GM18502 (cell line): ENCODE data around the gene CRYM.
"Not testable (repeated sequence)": the region's sequence is repeated elsewhere in the genome, so short reads cannot be mapped to it uniquely, and the experiment has no call there.

Experiments used
- ATAC-seq: cut with Tn5 transposase; IDR thresholded peaks from one replicate; pipeline ENCODE4 v1.9.1; 2021; ENCODE audit warnings: mild to moderate bottlenecking; ENCODE audit not compliant: unreplicated experiment, poor library complexity

The CRYM gene

GRCh38 chr16:21281698-21282389 is 3.8 kb upstream of the CRYM start:
- no peak for ATAC-seq

- ATAC-seq, result no peak
Measured at GRCh38 chr16:21279501-21279900, 1.4 kb upstream of the CRYM start.

GRCh38 chr16:21277045-21277926 is 804 bp downstream of the CRYM start:
- no peak for ATAC-seq

DNA sequence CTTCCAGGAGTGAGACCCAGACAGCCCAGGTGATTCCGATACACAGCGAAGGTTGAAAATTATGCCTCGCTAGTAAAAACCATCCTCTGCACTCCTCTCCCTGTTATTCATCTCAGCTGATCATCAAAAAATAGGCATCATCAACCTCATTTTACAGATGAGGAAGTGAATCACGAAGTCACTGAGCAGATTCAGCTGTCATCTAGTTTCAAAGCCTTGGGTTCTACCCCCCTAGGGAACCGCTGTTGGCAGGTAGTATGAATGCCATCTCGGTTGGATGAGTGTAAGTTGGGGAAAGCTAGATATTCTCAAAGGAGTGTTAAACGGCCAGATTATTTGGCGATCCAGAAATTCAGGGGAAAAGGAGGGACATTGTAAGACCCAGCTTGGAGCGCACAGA is 2.0 kb downstream of the CRYM start:
- ATAC-seq, result no peak

- ATAC-seq, result no peak
Measured at GRCh38 chr16:21275529-21275928, 2.6 kb downstream of the CRYM start.

GRCh38 chr16:21274172-21274726 is 3.8 kb downstream of the CRYM start:
- peak; percentile 66 for ATAC-seq

- not testable (repeated sequence) for ATAC-seq
Measured at GRCh38 chr16:21272763-21273162, 5.3 kb downstream of the CRYM start.

DNA sequence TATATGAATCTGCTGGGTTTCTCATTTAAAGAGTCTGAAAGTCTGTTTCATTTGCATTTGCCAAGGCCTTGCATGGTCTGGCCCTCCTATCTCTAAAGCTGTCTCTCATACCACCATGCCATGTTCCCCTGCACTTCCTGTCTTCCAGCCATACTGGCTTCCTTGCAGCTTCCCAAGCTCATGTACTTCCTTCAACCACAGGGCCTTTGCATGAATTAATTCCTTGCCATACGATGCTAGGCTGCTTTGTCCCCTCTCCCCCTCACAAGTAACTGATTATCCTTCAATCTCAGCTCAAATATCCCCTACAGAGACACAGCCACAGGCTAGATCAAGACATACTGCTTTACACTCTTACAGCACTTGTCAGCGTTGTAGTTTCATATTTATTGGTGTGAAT is 5.8 kb downstream of the CRYM start:
- no peak for ATAC-seq

GRCh38 chr16:21268236-21268635 is 9.9 kb downstream of the CRYM start:
- no peak for ATAC-seq

DNA sequence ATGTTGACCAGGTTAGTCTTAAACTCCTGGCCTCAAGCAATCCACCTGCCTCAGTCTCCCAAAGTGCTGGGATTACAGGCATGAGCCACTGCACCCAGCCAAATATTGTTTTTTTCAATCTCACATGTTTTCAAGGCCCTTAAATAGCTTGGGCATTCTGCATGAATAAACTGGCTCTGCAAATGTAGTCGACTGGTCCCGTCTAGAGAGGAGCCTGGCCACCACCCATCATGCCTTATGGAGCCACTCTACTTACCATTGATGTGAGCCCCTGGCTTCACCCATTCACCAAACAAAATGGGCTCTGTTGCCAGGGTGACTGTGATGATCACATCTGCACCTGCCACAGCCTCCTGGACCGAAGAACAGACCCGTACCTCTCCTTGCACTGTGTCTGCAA is 10.8 kb downstream of the CRYM start:
- ATAC-seq, result no peak

- ATAC-seq, result no peak
Measured at GRCh38 chr16:21265104-21265837, 12.8 kb downstream of the CRYM start.

- no peak for ATAC-seq
Measured at GRCh38 chr16:21264571-21265036, 13.5 kb downstream of the CRYM start.

- peak; percentile 84 for ATAC-seq
Measured at GRCh38 chr16:21263640-21264570, 14.2 kb downstream of the CRYM start.

- ATAC-seq, result no peak
Measured at GRCh38 chr16:21262779-21263639, 15.1 kb downstream of the CRYM start.

GRCh38 chr16:21260870-21261791 is 17.0 kb downstream of the CRYM start:
- ATAC-seq, result no peak

DNA sequence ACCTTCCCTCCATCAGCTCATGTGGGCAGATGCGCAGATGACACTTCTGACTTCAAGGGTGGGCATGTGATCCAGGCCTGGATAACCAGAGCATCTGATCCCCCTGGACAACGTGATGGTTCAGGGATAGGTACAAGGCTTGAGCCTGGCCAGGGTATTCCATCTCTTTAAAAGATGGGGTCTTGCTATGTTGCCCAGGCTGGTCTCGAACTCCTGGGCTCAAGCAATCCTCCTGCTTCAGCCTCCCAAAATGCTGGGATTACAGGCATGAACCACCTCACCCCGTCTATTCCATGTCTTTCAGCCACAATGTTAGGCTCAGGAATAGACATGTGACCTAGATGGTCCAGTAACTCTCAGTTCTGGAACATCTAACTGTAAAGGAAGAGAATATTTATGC is 20.8 kb downstream of the CRYM start:
- ATAC-seq, result no peak

- ATAC-seq, result no peak
Measured at GRCh38 chr16:21256636-21257035, 21.5 kb downstream of the CRYM start.

DNA sequence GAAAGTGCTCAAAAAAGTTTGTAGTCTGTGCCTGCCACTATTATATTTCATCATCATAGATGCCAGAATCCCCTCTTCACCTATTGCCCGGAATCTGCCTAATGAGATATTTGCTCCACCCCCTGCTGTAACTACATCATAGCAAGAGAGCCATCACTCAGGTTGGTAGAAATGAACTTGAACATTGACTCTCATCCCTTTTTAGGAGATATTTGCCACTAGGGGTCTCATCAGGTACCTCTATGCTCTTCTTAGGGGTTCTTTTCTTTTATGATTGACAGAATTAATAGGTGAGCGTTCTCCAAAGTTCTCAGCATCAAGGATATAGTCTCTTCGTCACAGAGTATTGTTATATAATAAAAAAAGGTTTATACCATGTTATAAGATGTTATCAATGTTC is 24.6 kb downstream of the CRYM start:
- no peak for ATAC-seq
